GM03348 (cell line): Measurements from ENCODE around the gene MB21D2.
"Not testable (repeated sequence)": the region's sequence is repeated elsewhere in the genome, so short reads cannot be mapped to it uniquely, and the experiment has no call there.

Experiments used
- DNase-seq: peaks from one replicate; pipeline ENCODE4 v3.0.0; 2012; ENCODE audit warnings: low spot score

MB21D2 gene

GRCh38 chr3:192802957-192803899 lies 114.4 kb downstream of the MB21D2 start:
- DNase-seq, result peak; percentile 68

GRCh38 chr3:192801985-192802384 lies 115.7 kb downstream of the MB21D2 start:
- DNase-seq, result no peak

DNA sequence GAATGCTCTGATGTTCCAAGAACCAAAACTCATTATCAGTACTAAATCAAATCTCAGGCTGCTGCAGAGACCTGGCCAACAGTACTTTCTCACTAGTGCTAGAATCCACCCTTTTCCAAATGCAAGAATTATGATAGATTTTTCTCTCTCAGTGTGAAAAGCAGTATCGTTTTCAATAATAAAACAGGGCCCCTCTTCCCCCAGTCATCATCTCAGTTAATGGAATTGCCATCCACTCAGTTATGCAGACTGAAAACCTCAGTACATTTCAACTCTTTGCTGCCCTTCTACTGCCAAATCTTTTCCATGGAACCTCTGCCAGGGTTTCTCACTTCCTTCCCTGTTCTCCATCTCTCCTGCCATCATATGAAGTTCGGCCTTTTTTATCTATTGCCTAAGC lies 117.9 kb downstream of the MB21D2 start:
- DNase-seq, result no peak

GRCh38 chr3:192795021-192795420 lies 122.6 kb downstream of the MB21D2 start:
- DNase-seq, result no peak

DNA sequence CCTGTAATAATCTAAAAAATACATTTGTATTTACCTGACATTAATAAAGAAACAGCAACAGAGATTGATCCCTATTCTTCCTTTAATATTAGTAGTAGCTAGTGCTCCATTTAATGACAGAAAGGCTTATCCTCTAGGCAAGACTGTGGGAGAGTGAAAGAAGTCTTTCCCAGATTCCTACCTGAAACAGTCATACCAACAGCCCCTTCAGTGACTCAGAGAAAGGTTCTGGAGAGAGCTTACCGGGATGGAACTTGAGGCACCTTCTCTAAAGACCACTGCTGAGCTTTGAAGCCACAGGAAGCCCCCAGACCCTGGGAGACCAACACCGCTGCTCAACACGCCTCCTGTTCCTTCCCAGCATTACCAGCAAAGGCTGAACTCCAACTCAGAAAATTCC lies 123.4 kb downstream of the MB21D2 start:
- DNase-seq, result no peak

- not testable (repeated sequence) for DNase-seq
These were observed 128.7 kb downstream of the MB21D2 start for GRCh38 chr3:192788816-192789515.

GRCh38 chr3:192778508-192778907 lies 139.1 kb downstream of the MB21D2 start:
- no peak for DNase-seq

GRCh38 chr3:192774341-192774740 lies 143.3 kb downstream of the MB21D2 start:
- DNase-seq, result not testable (repeated sequence)

DNA sequence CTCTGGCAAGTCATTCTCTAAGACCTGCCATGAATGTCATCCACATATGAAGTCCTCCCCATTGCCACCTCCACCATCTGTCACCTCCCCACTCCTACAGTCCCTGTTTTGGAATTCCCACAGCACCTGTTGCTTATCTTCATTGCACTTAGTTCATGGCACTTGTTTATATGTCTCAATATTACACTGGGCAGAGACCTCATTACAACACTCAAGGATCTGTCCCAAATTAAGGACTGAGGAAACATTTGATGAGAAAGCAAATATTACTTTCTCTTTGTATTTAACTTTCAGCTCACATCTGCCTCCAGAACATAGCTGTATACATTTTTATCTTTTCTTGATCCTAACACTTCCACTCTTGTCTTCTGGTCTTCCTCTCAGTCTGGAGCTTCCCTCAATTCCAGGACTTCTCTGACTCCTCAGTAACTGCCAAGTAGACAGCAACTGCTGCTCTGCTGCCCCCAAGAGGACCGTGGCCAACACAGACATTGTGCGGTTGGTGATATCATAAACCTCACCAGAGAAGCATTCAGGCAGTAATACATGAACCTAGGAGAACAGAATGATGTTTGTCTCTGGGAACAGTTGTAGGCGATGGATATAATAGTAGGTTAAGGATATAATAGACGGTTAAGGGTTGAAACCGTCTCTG lies 145.3 kb downstream of the MB21D2 start:
- DNase-seq, result peak; percentile 57

DNA sequence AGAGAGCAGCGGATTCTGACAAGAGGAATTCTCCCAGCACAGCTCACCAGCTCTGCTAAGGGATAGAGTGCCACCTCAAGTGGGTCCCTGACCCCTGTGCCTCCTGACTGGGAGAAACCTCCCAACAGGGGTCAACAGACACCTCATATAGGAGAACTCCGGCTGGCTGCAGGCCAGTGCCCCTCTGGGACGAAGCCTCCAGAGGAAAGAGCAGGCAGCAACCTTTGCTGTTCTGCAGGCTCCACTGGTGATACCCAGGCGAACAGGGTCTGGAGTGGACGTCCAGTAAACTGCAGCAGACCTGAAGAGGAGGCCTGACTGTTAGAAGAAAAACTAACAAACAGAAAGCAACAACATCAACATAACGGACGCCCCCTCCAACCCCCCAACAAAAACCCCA lies 159.0 kb downstream of the MB21D2 start:
- DNase-seq, result no peak

DNA sequence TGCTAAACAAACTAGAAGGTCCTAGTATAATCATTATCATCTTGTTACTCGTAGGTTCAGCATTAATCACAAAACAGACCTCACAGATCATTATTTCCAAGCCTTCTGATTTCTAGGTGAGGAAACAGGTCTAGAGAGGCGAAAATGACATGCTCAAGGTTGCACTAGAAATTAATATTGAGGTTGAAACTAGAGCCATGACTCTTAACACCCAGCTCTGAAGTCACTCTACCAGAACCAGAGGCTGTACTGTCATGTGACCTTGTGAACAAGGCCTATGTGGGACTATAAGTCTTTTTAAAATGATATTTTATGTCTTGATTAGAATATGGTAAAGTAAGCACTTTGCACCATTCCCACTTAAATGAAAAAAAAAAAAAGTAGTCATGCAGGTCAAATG lies 166.5 kb downstream of the MB21D2 start:
- DNase-seq, result no peak

DNA sequence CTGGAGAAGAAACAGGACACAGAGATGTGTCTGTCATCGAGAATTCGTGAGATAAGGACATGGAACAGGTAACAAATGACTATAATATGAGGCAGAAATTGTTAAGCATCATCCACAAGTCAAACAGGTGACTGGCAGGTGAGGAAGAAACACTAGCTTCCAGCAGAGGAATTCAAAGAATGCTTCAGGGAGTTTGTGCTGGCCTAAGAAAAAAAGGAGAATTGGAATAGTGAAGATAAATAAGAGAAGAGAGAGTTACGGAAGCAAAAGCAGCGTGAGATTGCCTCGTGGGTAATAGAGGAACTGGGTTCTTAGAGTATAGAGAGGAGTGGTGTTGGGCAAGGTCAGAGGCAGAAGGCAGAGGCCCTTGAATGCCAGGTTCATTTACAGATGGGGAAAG lies 167.5 kb downstream of the MB21D2 start:
- no peak for DNase-seq

DNA sequence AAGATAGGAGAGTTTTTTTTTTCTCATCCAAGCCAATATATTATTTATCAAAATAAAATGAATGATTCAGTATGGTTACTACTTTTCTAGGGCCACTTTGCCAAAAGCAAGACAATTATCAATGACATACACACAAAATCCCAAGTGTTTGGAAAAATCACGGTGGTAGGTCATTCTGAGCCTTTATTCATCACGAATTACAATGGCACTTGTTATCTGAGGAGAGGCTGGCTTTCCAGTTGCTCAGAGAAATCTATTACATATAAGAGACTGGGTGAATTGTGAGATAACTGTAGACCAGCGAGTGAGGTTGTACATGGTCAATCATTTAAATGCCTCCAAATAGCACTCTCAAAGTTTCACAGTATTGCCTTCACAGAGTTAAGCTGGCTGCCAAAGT lies 169.9 kb downstream of the MB21D2 start:
- no peak for DNase-seq

DNA sequence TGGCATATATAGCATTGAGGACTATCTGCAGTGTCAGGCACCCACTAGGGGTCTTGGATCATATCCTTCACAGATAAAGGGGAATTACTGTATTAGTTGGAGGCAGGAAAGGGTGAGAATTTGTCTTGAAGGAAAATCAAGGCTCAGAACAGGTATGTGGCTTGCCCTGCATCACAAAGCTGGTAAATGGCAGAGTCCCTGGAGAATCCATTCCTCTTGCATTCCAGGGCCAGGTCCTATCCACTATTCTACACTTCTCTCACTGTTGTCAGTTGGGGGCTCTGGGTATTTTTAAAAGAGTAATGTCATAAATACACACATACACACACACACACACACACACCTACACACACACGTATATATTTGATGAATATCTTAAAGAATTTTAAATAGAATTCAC lies 170.5 kb downstream of the MB21D2 start:
- no peak for DNase-seq
